HG03442 (cell line): ENCODE data around the gene GFM1.
A peak's percentile ranks its signal among the peaks of the same experiment; 100 is the strongest.

Experiments used
- ATAC-seq: cut with Tn5 transposase; IDR thresholded peaks from one replicate; pipeline ENCODE4 v1.9.1; 2021; ENCODE audit warnings: mild to moderate bottlenecking, moderate library complexity; ENCODE audit not compliant: unreplicated experiment

Gene GFM1

GRCh38 chr3:158723991-158724390, 79.7 kb downstream of the GFM1 start:
- ATAC-seq = no peak

GRCh38 chr3:158725348-158726011, 81.2 kb downstream of the GFM1 start:
- ATAC-seq = no peak

GRCh38 chr3:158727206-158728060, 83.1 kb downstream of the GFM1 start:
- ATAC-seq = peak; percentile 46

GRCh38 chr3:158728061-158728377, 83.7 kb downstream of the GFM1 start:
- ATAC-seq = no peak

GRCh38 chr3:158728851-158729250, 84.5 kb downstream of the GFM1 start:
- ATAC-seq = no peak

GRCh38 chr3:158731486-158731885, 87.2 kb downstream of the GFM1 start:
- ATAC-seq = no peak

- ATAC-seq = peak; percentile 79
Observed at GRCh38 chr3:158731938-158732855, 87.9 kb downstream of the GFM1 start, which contains the start of gene RARRES1. RARRES1 (minus strand) TSS chr3:158732457; CDS start chr3:158732415, 42 bp downstream.

GRCh38 chr3:158732856-158733200, 88.5 kb downstream of the GFM1 start:
- ATAC-seq = no peak

- no peak for ATAC-seq
Observed at GRCh38 chr3:158733656-158734055, 89.3 kb downstream of the GFM1 start.

GRCh38 chr3:158735296-158736033, 91.1 kb downstream of the GFM1 start:
- no peak for ATAC-seq

- no peak for ATAC-seq
Observed at GRCh38 chr3:158737410-158737809, 93.1 kb downstream of the GFM1 start.

GRCh38 chr3:158737976-158738615, 93.8 kb downstream of the GFM1 start:
- ATAC-seq = no peak

- no peak for ATAC-seq
Observed at GRCh38 chr3:158738653-158739052, 94.3 kb downstream of the GFM1 start.

- ATAC-seq = no peak
Observed at GRCh38 chr3:158739078-158739477, 94.8 kb downstream of the GFM1 start.

- no peak for ATAC-seq
Observed at GRCh38 chr3:158739661-158740060, 95.3 kb downstream of the GFM1 start.
